Fibroblast of villous mesenchyme (primary cell): ENCODE data around the gene GPD2. TPM values are rescaled to one million over a fixed set of nuclear protein-coding genes. Genes with fewer than 3 reads are reported as not detected.

Experiments
- DNase-seq: peaks from one replicate; pipeline ENCODE4 v3.0.0-alpha.2; 2010; ENCODE audit warnings: low read depth
- H3K4me3 ChIP-seq: 2 replicates; pipeline ENCODE4 v1.5.1; 2011; ENCODE audit warnings: low read depth, mild to moderate bottlenecking, low read length
- CTCF ChIP-seq: IDR thresholded peaks from 2 replicates; pipeline ENCODE4 v1.5.1; 2012; ENCODE audit warnings: low read depth, mild to moderate bottlenecking, low read length; ENCODE audit not compliant: insufficient read depth
- total RNA-seq: library from RNA; depleted of rRNA; stranded (reverse); fragments of >200 nt; gene quantifications from 2 replicates; pipeline ENCODE4 v1.2.3, GENCODE V29; 2012

Gene GPD2
- total RNA-seq, 1 donor: 63.9 TPM

GRCh38 chr2:156553714-156554442, 117.7 kb downstream of the GPD2 start:
- no peak overlapping the region for H3K4me3 ChIP-seq
- no peak for TF ChIP-seq CTCF
- no peak for DNase-seq

- TF ChIP-seq CTCF: no peak
- H3K4me3 ChIP-seq: no peak overlapping the region
- no peak for DNase-seq
Measured at GRCh38 chr2:156561326-156561725, 125.1 kb downstream of the GPD2 start.

GRCh38 chr2:156562124-156562523, 125.9 kb downstream of the GPD2 start:
- no peak overlapping the region for H3K4me3 ChIP-seq
- no peak for DNase-seq
- no peak for TF ChIP-seq CTCF

- no peak for TF ChIP-seq CTCF
- no peak for DNase-seq
- H3K4me3 ChIP-seq: no peak overlapping the region
Measured at GRCh38 chr2:156563994-156564753, 128.0 kb downstream of the GPD2 start.

GRCh38 chr2:156565066-156565710, 129.0 kb downstream of the GPD2 start:
- peak; percentile 82 for DNase-seq
- TF ChIP-seq CTCF: no peak
- no peak overlapping the region for H3K4me3 ChIP-seq

- no peak overlapping the region for H3K4me3 ChIP-seq
- no peak for TF ChIP-seq CTCF
- no peak for DNase-seq
Measured at GRCh38 chr2:156573710-156574109, 137.5 kb downstream of the GPD2 start.
